WI38 (cell line): ENCODE data around the gene TARBP1.
"Not testable (repeated sequence)": the region's sequence is repeated elsewhere in the genome, so short reads cannot be mapped to it uniquely, and the experiment has no call there.

Experiments used
- H3K4me3 ChIP-seq: 2 replicates; pipeline ENCODE4 v1.5.1; 2011; ENCODE audit warnings: low read depth, mild to moderate bottlenecking, control low read depth, low read length
- TF ChIP-seq, protein P1 (sequence below): IDR thresholded peaks from 2 replicates; pipeline ENCODE4 v1.5.1; 2012; ENCODE audit warnings: low read depth, mild to moderate bottlenecking, control low read depth, low read length

Gene TARBP1

DNA sequence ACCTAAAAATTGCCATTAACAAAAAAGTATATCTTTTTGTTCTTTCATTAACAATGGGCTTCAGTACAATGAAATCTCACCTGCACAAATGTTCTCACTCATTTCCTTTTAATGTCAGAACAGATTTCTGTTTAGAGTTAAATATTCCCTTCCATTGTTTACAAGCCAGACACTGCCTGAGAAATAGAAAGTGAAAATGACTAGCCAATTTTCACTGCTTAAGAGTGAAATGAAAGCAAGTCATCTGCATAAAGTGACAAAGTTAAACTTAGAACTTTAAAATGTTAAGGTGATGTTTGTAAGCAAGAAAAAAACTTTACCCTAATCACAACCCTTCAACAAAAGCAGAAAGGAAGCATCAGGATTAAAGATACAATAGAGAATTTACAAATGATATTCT is 78.2 kb downstream of the TARBP1 start:
- no peak overlapping the region for H3K4me3 ChIP-seq
- TF ChIP-seq, protein P1, sequence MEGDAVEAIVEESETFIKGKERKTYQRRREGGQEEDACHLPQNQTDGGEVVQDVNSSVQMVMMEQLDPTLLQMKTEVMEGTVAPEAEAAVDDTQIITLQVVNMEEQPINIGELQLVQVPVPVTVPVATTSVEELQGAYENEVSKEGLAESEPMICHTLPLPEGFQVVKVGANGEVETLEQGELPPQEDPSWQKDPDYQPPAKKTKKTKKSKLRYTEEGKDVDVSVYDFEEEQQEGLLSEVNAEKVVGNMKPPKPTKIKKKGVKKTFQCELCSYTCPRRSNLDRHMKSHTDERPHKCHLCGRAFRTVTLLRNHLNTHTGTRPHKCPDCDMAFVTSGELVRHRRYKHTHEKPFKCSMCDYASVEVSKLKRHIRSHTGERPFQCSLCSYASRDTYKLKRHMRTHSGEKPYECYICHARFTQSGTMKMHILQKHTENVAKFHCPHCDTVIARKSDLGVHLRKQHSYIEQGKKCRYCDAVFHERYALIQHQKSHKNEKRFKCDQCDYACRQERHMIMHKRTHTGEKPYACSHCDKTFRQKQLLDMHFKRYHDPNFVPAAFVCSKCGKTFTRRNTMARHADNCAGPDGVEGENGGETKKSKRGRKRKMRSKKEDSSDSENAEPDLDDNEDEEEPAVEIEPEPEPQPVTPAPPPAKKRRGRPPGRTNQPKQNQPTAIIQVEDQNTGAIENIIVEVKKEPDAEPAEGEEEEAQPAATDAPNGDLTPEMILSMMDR, result no peak

DNA sequence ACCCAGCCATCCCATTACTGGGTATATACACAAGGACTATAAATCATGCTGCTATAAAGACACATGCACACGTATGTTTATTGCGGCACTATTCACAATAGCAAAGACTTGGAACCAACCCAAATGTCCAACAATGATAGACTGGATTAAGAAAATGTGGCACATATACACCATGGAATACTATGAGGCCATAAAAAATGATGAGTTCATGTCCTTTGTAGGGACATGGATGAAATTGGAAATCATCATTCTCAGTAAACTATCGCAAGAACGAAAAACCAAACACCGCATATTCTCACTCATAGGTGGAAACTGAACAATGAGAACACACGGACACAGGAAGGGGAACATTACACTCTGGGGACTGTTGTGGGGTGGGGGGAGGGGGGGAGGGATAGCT is 79.5 kb downstream of the TARBP1 start:
- H3K4me3 ChIP-seq, result not testable (repeated sequence)

DNA sequence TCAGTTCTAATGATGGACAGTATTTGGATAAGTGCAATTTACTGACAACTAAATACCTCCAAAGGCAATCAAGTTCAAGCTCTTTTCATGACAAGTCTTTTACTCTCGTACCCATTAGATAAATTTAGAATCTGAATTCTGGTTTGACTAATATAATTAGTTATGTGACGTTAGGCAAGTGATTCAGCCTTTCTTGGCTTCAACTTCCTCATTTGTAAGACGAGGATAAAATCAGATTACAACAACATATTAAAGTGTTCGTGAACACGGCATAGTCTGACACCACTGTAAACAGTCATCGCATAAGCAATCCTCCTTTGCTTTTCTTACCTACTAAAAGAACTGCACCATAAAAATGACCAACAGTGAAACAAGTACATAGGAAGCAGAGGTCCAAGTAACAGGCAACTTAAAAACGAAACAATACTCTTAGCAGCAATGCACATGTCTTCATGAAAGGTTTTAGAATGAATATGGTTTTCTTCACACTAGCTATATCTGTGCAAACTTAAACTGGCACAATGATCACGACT is 80.1 kb downstream of the TARBP1 start:
- H3K4me3 ChIP-seq, result no peak overlapping the region
- TF ChIP-seq, protein P1, result no peak

DNA sequence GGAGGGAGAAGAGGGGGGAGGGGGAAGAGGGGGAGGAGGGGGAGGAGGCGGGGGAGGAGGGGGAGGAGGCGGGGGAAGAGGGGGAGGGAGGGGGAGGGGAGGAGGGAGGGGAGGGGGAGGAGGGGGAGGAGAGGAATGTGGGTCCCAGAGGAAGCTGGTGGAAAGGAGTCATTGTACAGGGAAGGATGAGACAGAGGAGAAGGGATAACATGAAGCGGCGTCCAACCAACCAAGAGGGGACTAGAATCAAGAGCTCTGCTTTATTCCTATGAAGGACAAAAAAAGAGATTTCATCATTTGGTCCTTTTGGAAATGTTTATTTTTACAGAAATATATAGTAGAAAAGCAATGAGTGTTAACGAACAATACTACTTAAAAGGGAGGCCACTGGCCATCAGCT is 81.2 kb downstream of the TARBP1 start:
- H3K4me3 ChIP-seq, result no peak overlapping the region
- TF ChIP-seq, protein P1, result no peak

DNA sequence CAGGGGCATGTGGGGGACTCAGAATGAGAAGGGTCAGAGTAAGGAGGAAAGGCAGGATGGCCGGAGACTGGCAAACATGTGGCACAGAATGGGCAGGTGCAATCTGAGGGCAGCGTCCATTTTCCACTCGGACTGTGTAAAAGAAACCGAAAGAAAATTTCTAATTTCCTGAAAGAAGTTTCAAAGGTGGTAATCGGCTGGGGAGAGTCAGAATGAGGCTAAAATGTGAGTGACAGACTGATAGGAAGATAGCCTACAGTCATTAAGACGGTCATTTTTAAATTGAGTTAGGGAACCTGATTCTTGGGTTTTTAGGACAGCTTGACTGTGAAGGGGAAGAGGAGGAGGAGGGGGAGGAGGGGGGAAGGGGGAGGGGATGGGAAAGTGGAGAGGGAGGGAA is 82.1 kb downstream of the TARBP1 start:
- no peak overlapping the region for H3K4me3 ChIP-seq
- TF ChIP-seq, protein P1, result no peak

DNA sequence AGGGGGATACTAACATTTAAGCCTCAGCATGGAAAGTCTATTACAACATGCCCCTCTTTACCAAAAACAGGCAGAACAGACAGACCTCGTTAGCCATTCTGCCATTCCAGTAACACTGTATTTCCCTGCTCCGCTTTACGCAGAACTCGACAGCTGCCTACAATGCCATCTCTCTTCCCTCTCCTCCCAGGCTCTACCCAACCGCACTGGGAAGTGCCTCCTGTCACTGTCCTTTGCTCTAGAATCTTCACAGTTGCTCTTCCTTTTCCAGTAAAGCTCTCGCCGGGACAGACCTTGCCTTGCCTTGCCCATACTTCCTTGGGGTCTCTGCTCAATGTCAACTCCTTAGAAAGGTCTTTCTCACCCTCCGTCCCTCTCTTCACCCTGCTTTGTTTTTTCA is 82.9 kb downstream of the TARBP1 start:
- no peak overlapping the region for H3K4me3 ChIP-seq
- TF ChIP-seq, protein P1, result no peak

DNA sequence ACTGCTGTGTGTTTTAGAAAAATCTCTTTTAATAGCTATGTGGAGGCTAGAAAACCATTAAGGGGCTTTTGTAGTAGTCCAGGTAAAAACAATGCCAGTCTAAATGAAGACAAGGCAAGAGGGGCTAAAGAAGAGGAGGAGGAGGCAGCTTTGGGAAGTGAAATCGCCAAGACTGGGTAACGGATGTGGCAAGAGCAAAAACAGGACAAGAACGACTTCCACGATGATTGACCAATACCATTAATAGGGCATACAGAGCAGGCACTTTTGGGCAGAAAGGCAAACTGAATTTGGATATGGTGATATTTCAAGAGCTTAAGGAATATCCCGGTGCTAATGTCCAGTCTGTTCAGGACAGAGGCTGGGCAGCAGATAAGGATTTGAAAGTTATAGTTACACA is 83.7 kb downstream of the TARBP1 start:
- no peak overlapping the region for H3K4me3 ChIP-seq
- TF ChIP-seq, protein P1, result no peak

DNA sequence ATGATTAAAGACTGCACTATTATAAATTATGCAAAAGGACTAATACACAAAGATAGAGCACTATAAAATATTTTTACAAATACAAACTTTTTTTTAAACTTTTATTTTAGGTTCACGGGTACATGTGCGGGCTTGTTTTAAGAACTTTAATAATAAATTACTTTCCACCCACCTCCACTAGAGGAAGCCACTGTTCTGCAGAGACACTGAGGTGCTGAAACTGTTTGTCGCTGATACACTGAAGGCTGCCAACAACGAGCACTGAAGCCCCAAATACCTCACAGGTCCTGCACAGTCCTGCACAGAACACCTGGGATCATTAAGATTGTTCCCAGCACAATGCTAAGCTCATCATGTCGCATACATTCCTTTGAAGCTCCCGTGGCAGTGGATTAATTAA is 85.8 kb downstream of the TARBP1 start:
- no peak overlapping the region for H3K4me3 ChIP-seq
- TF ChIP-seq, protein P1, result no peak
